HG02852 (cell line): ENCODE measurements around the gene ABCB11.
"Not testable (repeated sequence)": the region's sequence is repeated elsewhere in the genome, so short reads cannot be mapped to it uniquely, and the experiment has no call there.

ENCODE experiments used
- ATAC-seq: cut with Tn5 transposase; IDR thresholded peaks from one replicate; pipeline ENCODE4 v1.9.1; 2021; ENCODE audit warnings: mild to moderate bottlenecking, moderate library complexity; ENCODE audit not compliant: unreplicated experiment

ABCB11 gene

GRCh38 chr2:169046440-169047151 lies 15.5 kb upstream of the ABCB11 start:
- ATAC-seq, result no peak

- no peak for ATAC-seq
These were observed 11.7 kb upstream of the ABCB11 start for GRCh38 chr2:169042856-169043255.

- ATAC-seq, result no peak
These were observed 10.5 kb upstream of the ABCB11 start for GRCh38 chr2:169041594-169041993.

- ATAC-seq, result no peak
These were observed 8.6 kb upstream of the ABCB11 start for GRCh38 chr2:169039702-169040101.

GRCh38 chr2:169038338-169038757 lies 7.2 kb upstream of the ABCB11 start:
- ATAC-seq, result peak; percentile 74

- ATAC-seq, result peak; percentile 47
These were observed 5.8 kb upstream of the ABCB11 start for GRCh38 chr2:169036736-169037440.

GRCh38 chr2:169035887-169036286 lies 4.8 kb upstream of the ABCB11 start:
- no peak for ATAC-seq

- ATAC-seq, result no peak
These were observed 3.9 kb upstream of the ABCB11 start for GRCh38 chr2:169034984-169035544.

GRCh38 chr2:169034256-169034655 lies 3.1 kb upstream of the ABCB11 start:
- no peak for ATAC-seq

GRCh38 chr2:169029341-169029740 lies 1.8 kb downstream of the ABCB11 start:
- no peak for ATAC-seq

- no peak for ATAC-seq
These were observed 3.9 kb downstream of the ABCB11 start for GRCh38 chr2:169027234-169027633.

GRCh38 chr2:169026056-169026455 lies 5.1 kb downstream of the ABCB11 start:
- ATAC-seq, result no peak

GRCh38 chr2:169023161-169023560 lies 8.0 kb downstream of the ABCB11 start:
- no peak for ATAC-seq

- ATAC-seq, result no peak
These were observed 12.7 kb downstream of the ABCB11 start for GRCh38 chr2:169018390-169018789.

- no peak for ATAC-seq
These were observed 15.2 kb downstream of the ABCB11 start for GRCh38 chr2:169015943-169016342.

- ATAC-seq, result no peak
These were observed 16.3 kb downstream of the ABCB11 start for GRCh38 chr2:169014780-169015179.

GRCh38 chr2:169013628-169014026 lies 17.5 kb downstream of the ABCB11 start:
- ATAC-seq, result no peak

GRCh38 chr2:169012812-169013627 lies 18.1 kb downstream of the ABCB11 start:
- no peak for ATAC-seq

GRCh38 chr2:169012191-169012792 lies 18.8 kb downstream of the ABCB11 start:
- not testable (repeated sequence) for ATAC-seq

- ATAC-seq, result no peak
These were observed 19.4 kb downstream of the ABCB11 start for GRCh38 chr2:169011698-169012097.
